Activated CD4-positive, CD25-positive, alpha-beta regulatory T cell treated with anti-CD3 and anti-CD28 coated beads, Interleukin-2, amount 50 U/mL, for 72 hours (primary cell): Measurements from ENCODE around the gene DLX1.
"Not testable (repeated sequence)": the region's sequence is repeated elsewhere in the genome, so short reads cannot be mapped to it uniquely, and the experiment has no call there.

Experiments used
- DNase-seq: peaks from one replicate; pipeline ENCODE4 v3.0.0; 2021

Gene DLX1

GRCh38 chr2:172128484-172128883, 43.2 kb downstream of the DLX1 start:
- DNase-seq = no peak

GRCh38 chr2:172129404-172129803, 44.1 kb downstream of the DLX1 start:
- no peak for DNase-seq

GRCh38 chr2:172131713-172132555, 46.6 kb downstream of the DLX1 start:
- DNase-seq = no peak

- no peak for DNase-seq
Observed at GRCh38 chr2:172134270-172134669, 49.0 kb downstream of the DLX1 start.

GRCh38 chr2:172135446-172135845, 50.1 kb downstream of the DLX1 start:
- DNase-seq = no peak

- DNase-seq = no peak
Observed at GRCh38 chr2:172137109-172137508, 51.8 kb downstream of the DLX1 start.

- DNase-seq = no peak
Observed at GRCh38 chr2:172137943-172138342, 52.6 kb downstream of the DLX1 start.

- not testable (repeated sequence) for DNase-seq
Observed at GRCh38 chr2:172138727-172139126, 53.4 kb downstream of the DLX1 start.
